ENCODE results near the gene RFLNA. TPM values are rescaled to one million over a fixed set of nuclear protein-coding genes. Genes with fewer than 3 reads are reported as not detected.

Gene RFLNA
- polyA plus RNA-seq, 1 donor (not counting 4 experiments of a cell fraction or from before 2014, with no cell fraction given): 1.1 TPM

GRCh38 chr12:124302807-124303578 lies 8.1 kb downstream of the RFLNA start:
- H2AFZ ChIP-seq (ENCODE audit: control insufficient read depth, low read length): no peak overlapping the region
- H3K4me1 ChIP-seq (ENCODE audit: control insufficient read depth, extremely low read depth, insufficient read depth, low read length): no peaks in the 10 kb centered on the region
- H3K36me3 ChIP-seq (ENCODE audit: control insufficient read depth in 2 of 2, extremely low read depth in 1 of 2, insufficient read depth in 2 of 2, low read length in 2 of 2): no peaks in the 10 kb centered on the region
- no peak for DNase-seq (ENCODE audit: low read depth, low spot score)
- peaks cover 15% of the 10 kb centered on the region for H3K27me3 ChIP-seq (ENCODE audit: control insufficient read depth, extremely low read depth, insufficient read depth, low read length)
- FAIRE-seq: no peak
- no peaks in the 10 kb centered on the region for H3K9me1 ChIP-seq (ENCODE audit: control insufficient read depth, extremely low read depth, insufficient read depth, low read length)
- H3K4me3 ChIP-seq (ENCODE audit: control insufficient read depth in 2 of 3, extremely low read depth in 1 of 3, insufficient read depth in 2 of 3, low read depth in 1 of 3, low read length in 3 of 3): no peak overlapping the region
- H3K4me2 ChIP-seq (ENCODE audit: control insufficient read depth, extremely low read depth, insufficient read depth, low read depth, low read length): no peak overlapping the region
- H3K9ac ChIP-seq (ENCODE audit: control insufficient read depth, extremely low read depth, insufficient read depth, low read length): no peak overlapping the region
- no peak overlapping the region for H3K27ac ChIP-seq (ENCODE audit: control insufficient read depth, insufficient read depth, low read length)
- dilution Hi-C loops (cut with MboI; ENCODE audit: extremely low pct_ligation_motif_present, low sequenced_read_pairs): no loop called here
- no peaks in the 10 kb centered on the region for H3K79me2 ChIP-seq (ENCODE audit: control insufficient read depth, insufficient read depth, low read length)
- no peaks in the 10 kb centered on the region for H4K20me1 ChIP-seq (ENCODE audit: control insufficient read depth, extremely low read depth, insufficient read depth, low read length)
- TF ChIP-seq EZH2 (IDR thresholded peaks at IDR 0.05; ENCODE audit: low read length) (no peak), CTCF (optimal IDR thresholded peaks at IDR 0.05 in 1 of 3, IDR thresholded peaks at IDR 0.05 in 1 of 3, conservative IDR thresholded peaks at IDR 0.05 in 1 of 3; ENCODE audit: extremely low read depth in 1 of 3, insufficient read depth in 2 of 3, low read length in 3 of 3) (no peak)
- no peaks in the 10 kb centered on the region for H3K9me3 ChIP-seq (ENCODE audit: control insufficient read depth, low read depth, low read length)

GRCh38 chr12:124303579-124304313 lies 8.9 kb downstream of the RFLNA start:
- H3K9me3 ChIP-seq (ENCODE audit: control insufficient read depth, low read depth, low read length): no peaks in the 10 kb centered on the region
- H3K9me1 ChIP-seq (ENCODE audit: control insufficient read depth, extremely low read depth, insufficient read depth, low read length): no peaks in the 10 kb centered on the region
- H3K27ac ChIP-seq (ENCODE audit: control insufficient read depth, insufficient read depth, low read length): no peak overlapping the region
- no peak overlapping the region for H2AFZ ChIP-seq (ENCODE audit: control insufficient read depth, low read length)
- no peak overlapping the region for H3K4me3 ChIP-seq (ENCODE audit: control insufficient read depth in 2 of 3, extremely low read depth in 1 of 3, insufficient read depth in 2 of 3, low read depth in 1 of 3, low read length in 3 of 3)
- no peaks in the 10 kb centered on the region for H4K20me1 ChIP-seq (ENCODE audit: control insufficient read depth, extremely low read depth, insufficient read depth, low read length)
- H3K9ac ChIP-seq (ENCODE audit: control insufficient read depth, extremely low read depth, insufficient read depth, low read length): no peak overlapping the region
- no peaks in the 10 kb centered on the region for H3K36me3 ChIP-seq (ENCODE audit: control insufficient read depth in 2 of 2, extremely low read depth in 1 of 2, insufficient read depth in 2 of 2, low read length in 2 of 2)
- dilution Hi-C loops (cut with MboI; ENCODE audit: extremely low pct_ligation_motif_present, low sequenced_read_pairs): no loop called here
- peaks cover 12% of the 10 kb centered on the region for H3K27me3 ChIP-seq (ENCODE audit: control insufficient read depth, extremely low read depth, insufficient read depth, low read length)
- no peaks in the 10 kb centered on the region for H3K79me2 ChIP-seq (ENCODE audit: control insufficient read depth, insufficient read depth, low read length)
- TF ChIP-seq CTCF (optimal IDR thresholded peaks at IDR 0.05 in 1 of 3, IDR thresholded peaks at IDR 0.05 in 1 of 3, conservative IDR thresholded peaks at IDR 0.05 in 1 of 3; ENCODE audit: extremely low read depth in 1 of 3, insufficient read depth in 2 of 3, low read length in 3 of 3): no peak
- TF ChIP-seq EZH2 (IDR thresholded peaks at IDR 0.05; ENCODE audit: low read length): no peak
- H3K4me1 ChIP-seq (ENCODE audit: control insufficient read depth, extremely low read depth, insufficient read depth, low read length): no peaks in the 10 kb centered on the region
- FAIRE-seq (no peak), DNase-seq (ENCODE audit: low read depth, low spot score) (no peak)
- H3K4me2 ChIP-seq (ENCODE audit: control insufficient read depth, extremely low read depth, insufficient read depth, low read depth, low read length): no peak overlapping the region
